Measurements from ENCODE around the gene LIMA1. TPM values are rescaled to one million over a fixed set of nuclear protein-coding genes. Genes with fewer than 3 reads are reported as not detected.

LIMA1 gene
- total and polyA plus RNA-seq, 9 of the 15 experiments (the other 6 are each of a cell fraction or from before 2014, with no cell fraction given): 20.2 to 37.8 (median 27.3) TPM

GRCh38 chr12:50241178-50241577 lies 42.1 kb downstream of the LIMA1 start:
- no peak for TF ChIP-seq CBX3 (IDR thresholded peaks at IDR 0.05; ENCODE audit: borderline replicate concordance in 1 of 2, low read length in 2 of 2)
- TF ChIP-seq ZBTB33 (CRISPR knock-in tag; IDR thresholded peaks at IDR 0.05): no peak
- TF ChIP-seq COPS2 (conservative IDR thresholded peaks at IDR 0.05): no peak
- 0 out of 2 replicates have a peak, but pooled peaks have one; percentile 4 for TF ChIP-seq MYC (IDR thresholded peaks at IDR 0.05; ENCODE audit: low read depth, low read length)
- TF ChIP-seq MYC (CRISPR knock-in tag; IDR thresholded peaks at IDR 0.05; ENCODE audit: borderline replicate concordance, low read depth): no peak
- TF ChIP-seq FOXA1 (IDR thresholded peaks at IDR 0.05; ENCODE audit: borderline replicate concordance): peak; percentile 79
- peak; percentile 81 to 94; a peak in 3 of 4 replicates for TF ChIP-seq FOXA3 (CRISPR knock-in tag; conservative IDR thresholded peaks at IDR 0.05 in 1 of 2, IDR thresholded peaks at IDR 0.05 in 1 of 2)
- Histone ChIP-seq H3K27ac (ENCODE audit: extremely low read depth, low read depth, low read length) (no peak overlapping the region), H3K4me3 (no peak overlapping the region), H3K27me3 (ENCODE audit: control insufficient read depth in 2 of 2, insufficient read depth in 2 of 2, low read length in 2 of 2) (no peaks in the 10 kb centered on the region), H3K4me2 (ENCODE audit: insufficient read depth, low read length) (no peak overlapping the region), H3K9me3 (replicated peaks; ENCODE audit: control insufficient read depth, insufficient read depth, low read depth, low read length) (no peaks in the 10 kb centered on the region), H3K9ac (ENCODE audit: insufficient read depth in 1 of 2, low read depth in 2 of 2, low read length in 2 of 2) (no peak overlapping the region), H2AFZ (ENCODE audit: low read depth, low read length) (no peak overlapping the region), H3K4me1 (replicated peaks in 1 of 2; ENCODE audit: control insufficient read depth in 2 of 2, insufficient read depth in 2 of 2, low read length in 2 of 2) (peaks cover 30 to 41% of the 10 kb centered on the region in 2 experiments), H3K79me2 (ENCODE audit: control insufficient read depth, insufficient read depth, low read length) (no peaks in the 10 kb centered on the region), H4K20me1 (replicated peaks; ENCODE audit: control insufficient read depth, insufficient read depth, low read length) (no peaks in the 10 kb centered on the region), H3K36me3 (ENCODE audit: control insufficient read depth, insufficient read depth, low read length) (no peaks in the 10 kb centered on the region), H3K9me1 (ENCODE audit: control insufficient read depth, insufficient read depth, low read length) (no peaks in the 10 kb centered on the region)
- no peak for ATAC-seq
- WGBS (ENCODE audit: insufficient coverage, low coverage, missing lambda C conversion rate): 67% methylated on average over 1 of the region's 1 CpG
- no peak for DNase-seq (ENCODE audit: extremely low read depth in 1 of 4, low spot score in 3 of 4)
- no peak for FAIRE-seq
- CTCF ChIA-PET (ENCODE audit: low intra/inter-chr PET ratio): no interaction called here
- no TSS peak for BruUV-seq (replicated peaks)
- in situ Hi-C loops (cut with MboI) (no loop called here), intact Hi-C loops (cut with micrococcal nuclease) (no loop called here)
- POLR2A ChIA-PET: interaction anchor here (1.0 to 1.8 kb wide), 2 partner anchors 9 to 13 kb away, joined by 3 to 8 read pairs; no protein-coding TSS in a partner anchor
